HG02571 (cell line): ENCODE results near the gene CRLF1.

Experiments
- ATAC-seq: cut with Tn5 transposase; IDR thresholded peaks from one replicate; pipeline ENCODE4 v1.9.1; 2021; ENCODE audit warnings: mild to moderate bottlenecking, moderate library complexity; ENCODE audit not compliant: unreplicated experiment

CRLF1 gene, protein sequence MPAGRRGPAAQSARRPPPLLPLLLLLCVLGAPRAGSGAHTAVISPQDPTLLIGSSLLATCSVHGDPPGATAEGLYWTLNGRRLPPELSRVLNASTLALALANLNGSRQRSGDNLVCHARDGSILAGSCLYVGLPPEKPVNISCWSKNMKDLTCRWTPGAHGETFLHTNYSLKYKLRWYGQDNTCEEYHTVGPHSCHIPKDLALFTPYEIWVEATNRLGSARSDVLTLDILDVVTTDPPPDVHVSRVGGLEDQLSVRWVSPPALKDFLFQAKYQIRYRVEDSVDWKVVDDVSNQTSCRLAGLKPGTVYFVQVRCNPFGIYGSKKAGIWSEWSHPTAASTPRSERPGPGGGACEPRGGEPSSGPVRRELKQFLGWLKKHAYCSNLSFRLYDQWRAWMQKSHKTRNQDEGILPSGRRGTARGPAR

DNA sequence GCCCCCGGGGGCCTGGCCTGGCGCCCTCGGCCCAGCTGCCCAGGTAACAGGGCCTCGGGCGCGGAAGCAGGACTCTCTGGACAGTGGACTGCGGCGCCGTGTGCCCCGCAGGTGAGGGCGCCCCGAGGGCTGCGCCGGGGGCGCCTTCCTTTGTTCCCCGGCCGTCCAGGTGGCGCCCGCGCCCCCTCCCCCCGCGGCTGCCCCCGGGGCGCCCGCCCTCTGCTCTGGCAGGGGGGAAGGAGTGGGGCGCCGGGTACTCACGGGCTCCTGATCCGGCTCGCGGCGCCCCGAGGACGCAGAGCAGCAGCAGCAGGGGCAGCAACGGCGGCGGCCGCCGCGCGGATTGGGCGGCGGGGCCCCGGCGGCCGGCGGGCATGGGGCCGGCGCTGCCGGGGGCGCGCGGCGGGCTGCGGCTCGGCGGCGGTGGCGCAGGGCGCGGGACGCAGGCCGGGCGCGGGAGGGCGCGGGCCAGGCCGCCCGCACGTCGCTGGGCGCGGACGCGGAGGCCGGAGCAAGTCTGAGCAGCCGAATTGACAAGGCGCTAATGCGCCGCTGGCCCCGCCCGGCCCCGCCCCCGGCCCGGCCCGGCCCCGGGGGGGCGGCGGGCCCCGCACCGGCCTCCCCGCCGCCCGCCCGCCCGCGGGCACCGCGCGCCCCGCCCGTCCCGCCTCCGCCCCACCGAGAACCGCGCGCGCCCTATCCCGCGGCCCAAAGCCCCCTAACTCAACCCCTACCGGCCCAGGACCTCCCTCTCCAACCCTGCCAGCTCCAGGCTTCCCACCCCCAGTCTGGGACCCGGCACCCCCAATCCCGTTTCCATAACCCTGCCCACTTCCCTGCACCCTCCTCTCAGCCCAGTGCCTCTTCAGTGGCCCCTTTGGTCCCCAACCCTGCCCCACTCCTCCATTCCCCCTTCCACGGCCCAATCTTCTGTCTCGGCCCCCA lies at the start of gene CRLF1:
TSS of gene CRLF1 (minus strand) at position 519 of the 945 bp plus-strand sequence. CDS start at position 376, 143 bp downstream.
- no peak for ATAC-seq

DNA sequence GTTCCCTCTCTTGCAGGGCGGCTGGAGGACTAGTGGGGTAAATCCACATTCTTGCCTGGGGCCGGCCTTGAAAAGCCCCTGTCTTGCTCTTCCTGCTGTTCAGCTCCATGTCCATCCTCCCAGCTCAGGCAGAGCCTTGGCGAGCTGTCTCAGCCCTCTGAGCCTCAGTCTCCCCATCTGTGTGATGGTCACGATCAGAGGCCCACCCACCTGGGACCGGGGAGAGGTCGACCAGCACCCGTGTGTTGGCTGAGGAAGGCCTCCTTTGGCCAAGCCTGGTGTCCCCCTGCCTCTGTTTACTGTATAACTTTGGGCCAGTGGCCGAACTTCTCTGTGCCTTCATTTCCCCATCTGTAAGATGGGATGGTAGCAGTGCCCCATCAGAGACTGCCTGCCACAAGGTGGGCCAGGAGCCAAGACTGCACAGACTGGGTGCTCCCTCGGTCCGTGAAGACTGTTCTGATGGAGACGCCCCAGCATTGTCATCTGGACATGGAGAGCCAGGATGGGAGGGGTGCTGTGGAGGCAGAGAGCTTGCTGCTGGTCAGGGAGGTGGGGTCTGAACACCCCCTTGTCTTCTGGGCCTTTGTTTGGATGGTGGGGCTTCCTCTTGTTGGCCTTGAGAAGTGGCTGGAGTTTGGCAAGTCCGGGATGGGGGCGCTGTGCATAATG lies 48.7 kb upstream of the CRLF1 start:
- no peak for ATAC-seq

DNA sequence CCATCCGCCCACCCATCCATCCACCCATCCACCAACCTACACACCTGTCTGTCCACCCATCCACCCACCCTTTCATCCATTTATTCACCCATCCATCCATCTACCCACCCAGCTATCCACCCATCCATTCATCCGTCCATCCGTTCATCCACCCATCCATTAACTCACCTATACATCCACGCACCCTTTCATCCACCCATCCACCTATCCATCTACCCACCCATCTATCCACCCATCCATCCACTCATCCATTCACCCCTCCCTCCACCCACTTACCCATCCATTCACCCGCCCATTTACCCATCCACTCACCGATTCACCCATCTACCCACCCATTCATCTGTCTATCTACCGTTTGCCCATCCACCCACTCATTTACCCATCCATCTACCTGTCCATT lies 47.9 kb upstream of the CRLF1 start:
- no peak for ATAC-seq

DNA sequence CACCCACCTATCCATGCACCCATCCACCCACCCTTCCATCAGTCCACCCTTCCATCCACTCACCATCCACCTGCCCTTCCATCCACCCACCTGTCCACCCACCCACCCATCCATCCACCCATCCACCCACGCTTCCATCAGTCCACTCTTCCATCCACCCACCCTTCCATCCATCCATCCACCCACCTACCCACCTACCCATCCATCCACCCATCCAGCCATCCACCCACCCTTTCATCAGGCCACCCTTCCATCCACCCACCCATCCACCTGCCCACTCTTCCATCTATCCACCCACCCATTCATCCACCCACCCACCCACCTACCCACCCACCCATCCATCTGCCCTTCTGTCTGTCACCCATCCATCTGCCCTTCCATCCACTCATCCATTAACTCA lies 47.3 kb upstream of the CRLF1 start:
- ATAC-seq = no peak

DNA sequence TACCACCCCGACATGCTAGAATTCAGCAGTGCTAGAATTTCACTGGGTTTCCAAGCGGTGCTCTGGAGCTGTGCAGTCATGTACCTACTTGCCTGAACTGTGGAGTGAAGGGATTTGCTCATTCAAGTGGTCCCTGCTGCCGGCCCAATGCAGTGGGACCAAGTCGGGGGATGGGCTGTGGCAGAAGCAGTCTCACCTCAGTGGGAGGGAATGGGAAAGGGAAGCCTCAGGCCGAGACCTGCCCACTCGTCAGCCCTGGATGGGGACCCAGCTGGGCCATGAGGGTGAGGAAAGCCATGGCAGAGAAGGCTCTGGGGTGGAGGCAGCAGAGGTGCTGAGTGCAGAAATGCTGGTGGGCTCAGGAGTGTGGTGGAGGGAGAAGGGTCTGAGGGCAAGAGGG lies 45.1 kb upstream of the CRLF1 start:
- no peak for ATAC-seq

DNA sequence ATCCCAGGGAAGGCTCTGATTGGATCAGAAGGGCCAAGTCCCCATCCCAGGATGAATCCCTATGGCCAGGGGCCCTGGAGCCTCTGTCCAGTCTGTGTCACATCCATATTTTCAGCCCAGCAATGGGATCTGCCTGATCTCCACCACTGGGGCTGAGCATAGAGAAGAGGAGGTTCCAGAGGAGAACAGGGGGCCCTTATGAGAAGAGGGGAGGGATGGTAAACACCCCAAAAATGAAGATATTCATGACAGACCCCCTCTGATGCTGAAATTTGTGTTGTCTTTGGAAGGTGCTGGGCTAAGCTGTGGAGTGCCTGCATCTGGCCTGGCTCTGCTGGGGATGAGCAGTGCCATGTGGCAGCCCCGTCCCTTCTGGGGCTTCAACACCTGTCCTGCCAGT lies 44.7 kb upstream of the CRLF1 start:
- no peak for ATAC-seq

DNA sequence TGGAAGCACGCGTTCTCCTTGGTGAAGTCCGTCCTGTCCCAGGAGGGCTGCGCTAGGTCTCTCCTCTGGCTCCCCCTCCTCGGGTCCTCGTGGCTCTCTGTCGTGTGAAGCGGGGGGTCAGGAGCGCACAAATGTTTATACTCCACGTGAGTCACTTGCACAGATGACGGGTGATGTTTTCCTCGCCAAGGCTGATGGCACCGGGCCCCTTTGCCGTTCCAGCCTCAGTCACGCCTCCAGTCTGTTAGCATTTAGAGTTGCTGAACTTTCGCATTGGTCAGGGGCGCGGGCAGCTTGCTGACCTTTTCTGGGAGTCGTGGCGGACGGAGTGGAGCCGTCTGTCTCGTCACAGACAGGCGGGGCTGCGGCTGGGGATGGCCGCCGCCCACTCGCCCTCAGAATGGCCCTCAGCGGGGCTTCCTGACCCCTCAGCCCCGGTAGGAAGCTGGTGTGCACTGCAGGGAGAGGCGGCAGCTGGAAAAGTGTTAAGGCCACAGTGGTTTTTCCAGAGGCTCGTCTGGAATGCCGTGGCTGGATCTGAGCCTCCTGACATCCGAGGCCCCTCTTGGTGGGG lies 44.0 kb upstream of the CRLF1 start:
- ATAC-seq = no peak

DNA sequence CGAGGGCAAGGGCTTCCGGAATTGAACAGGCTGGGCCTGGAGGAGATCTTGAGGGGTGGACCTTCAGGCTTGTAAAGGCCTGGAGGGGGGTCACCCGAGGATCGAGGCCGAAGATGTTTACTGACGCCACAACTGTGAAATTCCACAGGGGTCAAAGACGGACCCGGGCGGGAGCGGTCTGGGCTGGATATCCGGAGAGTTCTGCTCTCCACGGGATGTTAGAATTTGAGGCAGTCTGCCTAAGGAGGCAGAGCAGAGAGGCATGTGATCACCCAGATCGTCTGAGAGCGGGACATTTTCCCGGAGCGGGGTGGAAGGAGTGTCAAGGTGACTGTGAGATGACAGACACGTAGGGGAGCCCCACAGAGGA lies 43.4 kb upstream of the CRLF1 start:
- ATAC-seq = no peak

DNA sequence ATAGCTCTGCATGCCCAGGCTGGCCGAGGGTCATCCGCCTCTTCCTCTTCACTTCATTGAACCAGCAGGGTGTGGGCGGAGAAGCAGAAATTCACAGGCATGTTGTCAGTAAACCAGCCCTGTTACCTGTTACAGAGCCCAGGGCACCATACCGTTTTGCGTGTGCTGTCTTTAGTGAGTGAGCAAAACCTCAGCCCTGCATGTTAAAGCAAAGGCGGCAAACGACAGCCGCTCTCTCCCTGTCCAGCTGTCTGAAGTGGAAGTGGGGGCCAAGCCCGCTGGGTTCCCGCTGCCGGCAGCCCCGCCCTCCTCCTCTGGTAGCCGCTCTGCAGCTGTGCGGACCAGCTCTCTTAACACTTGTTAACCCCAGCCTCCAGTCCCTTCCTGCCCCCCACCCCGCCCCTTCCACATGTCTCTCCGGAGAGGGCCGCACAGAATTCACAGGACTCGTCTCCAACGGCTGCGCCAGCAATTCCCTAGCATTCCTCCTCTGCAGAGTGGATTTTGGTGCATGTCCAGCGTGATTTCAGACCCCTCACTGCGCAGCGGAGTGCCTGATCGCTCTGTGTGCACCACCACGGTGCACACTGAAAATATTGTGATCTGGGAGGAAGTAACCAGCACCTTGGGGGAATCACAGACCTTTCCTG lies 42.9 kb upstream of the CRLF1 start:
- no peak for ATAC-seq

DNA sequence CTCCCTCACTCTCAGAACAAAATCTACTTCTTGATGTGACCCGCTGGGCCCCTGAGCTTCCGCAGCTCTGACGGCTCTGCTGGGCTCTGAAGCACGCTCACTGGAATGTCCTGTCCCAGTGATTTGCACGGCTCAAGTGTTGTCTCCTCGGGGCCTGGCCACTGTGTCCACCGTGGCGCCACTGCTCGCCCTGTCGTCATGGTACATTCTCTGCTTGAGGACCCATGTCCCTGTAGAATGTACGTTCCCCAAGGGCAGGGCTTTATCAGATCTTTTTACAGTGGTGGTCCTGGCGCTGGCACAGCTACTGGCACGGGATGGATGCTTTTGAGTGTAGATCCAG lies 42.3 kb upstream of the CRLF1 start:
- ATAC-seq = no peak

DNA sequence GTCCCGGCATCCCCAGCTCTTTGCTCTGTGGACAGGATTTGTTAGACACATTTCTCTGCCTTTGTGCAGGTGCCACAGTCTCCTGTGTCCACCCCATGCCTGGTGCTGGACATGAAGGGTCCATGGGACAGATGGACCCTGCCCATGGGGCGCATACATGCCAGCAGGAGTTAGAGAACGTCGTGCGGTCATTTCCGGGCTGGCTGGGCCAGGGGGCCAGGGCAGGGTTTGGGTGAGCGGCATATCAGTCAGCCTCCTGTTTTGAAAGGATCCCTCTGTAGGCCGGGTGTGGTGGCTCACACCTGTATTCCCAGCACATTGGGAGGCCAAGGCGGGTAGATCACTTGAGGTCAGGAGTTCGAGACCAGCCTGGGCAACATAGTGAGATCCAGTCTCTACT lies 41.2 kb upstream of the CRLF1 start:
- no peak for ATAC-seq

DNA sequence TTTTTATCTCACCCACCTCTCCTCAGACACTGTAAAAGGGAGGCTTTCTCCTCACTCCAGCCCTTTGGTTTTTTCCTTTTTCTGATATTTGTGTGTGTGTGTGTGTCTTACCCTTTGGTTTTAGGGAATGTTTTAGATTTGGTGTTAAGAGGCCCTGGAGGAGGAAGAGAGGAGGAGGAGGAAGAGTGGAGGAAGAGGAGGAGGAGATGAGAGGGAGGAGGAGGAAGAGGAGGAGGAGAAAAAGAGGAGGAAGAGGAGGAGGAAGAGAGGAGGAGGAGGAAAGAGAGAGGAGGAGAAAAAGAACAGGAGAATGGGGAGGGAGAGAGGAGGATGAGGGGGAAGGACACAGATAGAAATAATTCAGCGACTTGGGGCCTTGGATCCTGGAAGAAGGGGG lies 40.8 kb upstream of the CRLF1 start:
- ATAC-seq = no peak

DNA sequence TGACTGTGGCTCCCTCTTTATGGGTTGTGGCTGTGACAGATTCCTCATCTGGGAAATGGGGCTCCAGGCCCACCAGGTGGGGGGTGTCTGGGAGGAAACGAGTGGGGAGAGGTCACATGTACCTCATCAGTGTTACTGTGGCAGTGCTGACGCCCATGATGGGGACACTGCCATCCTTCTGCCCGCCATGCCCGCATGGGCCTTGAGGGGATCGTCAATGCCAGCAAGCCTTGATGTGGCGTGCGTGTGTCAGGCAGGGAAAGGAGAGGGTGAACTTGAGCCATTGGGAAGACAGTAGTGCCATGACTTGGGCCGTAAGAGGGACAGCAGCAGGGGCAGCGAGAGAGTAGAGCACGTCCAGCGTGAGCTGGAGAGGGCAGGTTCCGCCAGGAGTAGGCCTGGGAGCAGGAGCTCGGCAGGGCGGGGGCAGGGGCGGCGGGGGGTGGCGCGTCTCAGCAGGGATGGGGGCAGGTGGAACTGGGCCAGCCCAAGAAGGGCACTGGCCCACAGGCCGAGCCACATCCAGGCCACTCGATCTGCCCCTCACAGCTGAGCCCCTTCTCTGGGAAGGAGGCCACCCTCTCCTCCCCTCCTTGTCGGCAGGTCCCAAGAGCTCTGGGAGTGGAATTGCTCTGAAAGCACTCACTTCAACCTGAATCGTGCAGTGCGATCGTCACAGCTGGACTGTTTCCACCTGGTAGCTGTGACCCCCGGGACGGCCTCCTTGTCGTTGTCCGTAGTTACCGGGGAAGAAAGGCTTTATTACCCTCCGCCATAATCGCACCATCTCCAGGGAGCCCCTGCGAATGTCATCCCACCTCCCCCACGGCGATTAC lies 40.2 kb upstream of the CRLF1 start:
- no peak for ATAC-seq

DNA sequence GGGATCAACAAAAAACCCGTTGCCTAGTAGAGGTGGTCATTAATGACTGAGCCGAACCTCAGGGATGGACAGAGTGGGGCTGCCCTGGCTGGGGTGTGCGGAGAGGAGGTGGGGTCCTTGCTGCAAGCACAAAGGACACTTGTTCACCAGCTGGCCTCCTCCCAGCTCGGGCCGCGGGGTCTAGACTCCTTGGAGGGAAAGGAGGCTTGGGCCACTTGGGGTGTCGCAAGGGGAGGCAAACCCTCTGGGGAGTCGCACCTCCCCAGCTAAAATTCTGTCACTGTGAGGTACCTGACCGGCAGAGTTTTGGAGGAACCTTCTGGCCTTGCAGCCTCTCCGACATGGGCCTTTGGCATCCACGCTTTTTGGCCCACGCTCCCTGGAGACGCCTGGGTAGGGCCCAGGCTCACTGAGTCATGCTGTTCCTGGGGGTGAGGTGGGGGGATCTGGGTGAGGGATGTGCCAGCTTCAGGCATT lies 38.5 kb upstream of the CRLF1 start:
- no peak for ATAC-seq

DNA sequence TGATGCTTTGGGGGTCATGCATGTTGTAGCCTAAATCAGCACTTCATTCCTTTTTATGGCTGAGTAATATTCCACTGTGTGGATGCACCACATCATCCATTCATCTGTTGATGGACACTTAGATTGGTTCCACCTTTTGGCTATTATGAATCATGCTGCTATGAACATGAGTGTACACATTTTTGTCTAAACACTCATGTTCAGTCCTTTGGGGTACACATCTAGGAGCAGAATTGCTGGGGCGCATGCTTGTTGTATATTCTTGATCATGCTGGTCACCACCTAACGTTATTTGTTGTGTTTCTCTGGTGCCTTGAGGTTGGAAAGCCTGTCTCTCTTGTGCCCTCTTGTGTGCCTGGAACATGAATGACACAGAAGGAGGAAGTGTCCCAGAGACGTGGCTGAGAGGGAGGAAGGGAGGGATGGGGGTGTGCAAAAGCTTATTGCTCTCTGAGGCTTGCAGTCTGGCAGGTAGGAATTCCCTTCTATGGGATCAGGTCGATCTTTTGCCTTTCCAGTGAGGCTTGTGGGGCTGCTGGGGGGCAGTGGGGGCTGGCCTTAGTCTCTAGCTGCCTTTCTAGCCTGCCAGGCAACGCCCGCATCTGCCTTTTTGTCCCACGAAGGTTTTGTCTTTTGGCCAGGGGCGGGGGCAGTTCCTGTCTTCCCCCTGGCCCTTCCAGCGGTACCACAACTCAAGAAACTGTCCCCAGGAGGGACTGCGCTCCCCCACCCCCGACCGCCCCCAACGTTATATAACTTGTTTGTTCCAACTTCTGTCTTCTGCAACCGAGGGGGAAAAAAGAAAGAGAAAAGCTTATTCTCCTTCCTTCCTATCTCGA lies 37.8 kb upstream of the CRLF1 start:
- ATAC-seq = no peak

DNA sequence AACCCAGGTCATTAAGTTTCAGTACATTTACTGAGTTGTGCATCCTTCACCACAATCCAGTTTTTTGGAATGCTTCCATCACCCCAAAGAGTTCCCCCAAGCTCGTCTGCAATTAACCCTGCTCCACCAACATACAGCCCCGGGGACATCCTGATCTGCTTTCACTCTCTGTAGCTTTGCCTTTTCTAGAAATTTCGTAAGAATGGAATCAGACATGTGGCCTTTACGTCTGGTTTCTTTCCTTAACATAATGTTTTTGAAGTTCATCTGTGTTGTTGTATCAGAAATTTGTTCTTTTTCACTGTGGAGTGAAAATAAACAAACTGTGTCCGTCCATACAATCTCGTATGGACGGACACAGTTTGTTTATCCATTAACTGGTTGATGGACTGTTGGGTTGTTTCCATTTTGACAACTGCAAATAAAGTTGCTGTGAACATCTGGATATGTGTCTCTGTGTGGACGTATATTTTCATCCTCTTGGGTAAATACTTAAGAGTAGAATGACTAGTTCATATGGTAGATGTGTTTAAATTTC lies 33.2 kb upstream of the CRLF1 start:
- ATAC-seq = no peak

DNA sequence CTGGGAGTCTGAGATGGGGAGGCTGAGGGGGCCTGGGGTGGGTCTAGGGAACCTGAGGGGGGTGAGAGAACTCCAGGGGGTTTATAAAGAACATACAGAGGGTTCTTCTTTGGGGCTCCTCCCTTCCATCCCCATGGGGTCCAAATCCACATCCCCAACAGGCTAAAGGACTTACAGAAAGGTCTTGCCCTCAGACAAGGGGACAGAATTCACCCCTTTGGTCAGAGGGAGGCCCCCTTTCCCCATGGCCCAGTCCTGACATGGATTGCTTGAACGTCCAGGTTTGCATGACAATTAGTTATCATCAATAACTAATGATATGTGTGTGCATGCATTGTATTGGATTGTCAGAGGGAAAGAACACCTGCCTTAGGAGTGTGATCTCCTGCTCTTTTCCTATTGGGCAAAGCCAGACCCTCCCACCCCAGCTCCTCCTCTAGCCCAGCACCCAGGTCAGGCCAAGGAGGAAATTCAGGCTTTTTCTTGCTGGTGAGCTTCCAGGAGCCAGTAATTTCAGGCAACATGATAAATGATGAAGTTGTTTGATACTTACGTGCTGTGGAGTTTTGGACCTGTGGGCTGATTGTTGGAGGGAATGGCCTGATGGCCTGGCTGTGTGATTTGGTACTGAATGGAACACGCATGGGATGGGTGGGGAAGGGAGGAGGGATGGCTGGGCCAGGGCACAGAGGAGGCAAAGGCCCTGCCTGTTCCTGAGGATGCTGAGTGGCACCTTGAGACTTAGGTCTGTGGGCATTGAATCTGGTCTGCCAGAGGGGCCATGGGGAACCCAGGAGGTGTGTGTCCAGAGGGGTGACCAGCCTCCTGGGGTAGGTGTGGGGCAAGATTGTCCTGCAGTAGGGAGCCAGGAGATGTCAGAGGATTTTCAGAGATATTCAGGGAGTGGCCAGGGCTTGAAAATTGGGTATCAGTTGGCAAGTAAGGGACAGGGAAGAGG lies 31.4 kb upstream of the CRLF1 start:
- ATAC-seq = no peak
